HG03354 (cell line): ENCODE measurements around the gene IL11.
A peak's percentile ranks its signal among the peaks of the same experiment; 100 is the strongest.

ENCODE experiments used
- ATAC-seq: cut with Tn5 transposase; IDR thresholded peaks from one replicate; pipeline ENCODE4 v1.9.1; 2021; ENCODE audit warnings: mild to moderate bottlenecking; ENCODE audit not compliant: unreplicated experiment, poor library complexity, severe bottlenecking

The IL11 gene

DNA sequence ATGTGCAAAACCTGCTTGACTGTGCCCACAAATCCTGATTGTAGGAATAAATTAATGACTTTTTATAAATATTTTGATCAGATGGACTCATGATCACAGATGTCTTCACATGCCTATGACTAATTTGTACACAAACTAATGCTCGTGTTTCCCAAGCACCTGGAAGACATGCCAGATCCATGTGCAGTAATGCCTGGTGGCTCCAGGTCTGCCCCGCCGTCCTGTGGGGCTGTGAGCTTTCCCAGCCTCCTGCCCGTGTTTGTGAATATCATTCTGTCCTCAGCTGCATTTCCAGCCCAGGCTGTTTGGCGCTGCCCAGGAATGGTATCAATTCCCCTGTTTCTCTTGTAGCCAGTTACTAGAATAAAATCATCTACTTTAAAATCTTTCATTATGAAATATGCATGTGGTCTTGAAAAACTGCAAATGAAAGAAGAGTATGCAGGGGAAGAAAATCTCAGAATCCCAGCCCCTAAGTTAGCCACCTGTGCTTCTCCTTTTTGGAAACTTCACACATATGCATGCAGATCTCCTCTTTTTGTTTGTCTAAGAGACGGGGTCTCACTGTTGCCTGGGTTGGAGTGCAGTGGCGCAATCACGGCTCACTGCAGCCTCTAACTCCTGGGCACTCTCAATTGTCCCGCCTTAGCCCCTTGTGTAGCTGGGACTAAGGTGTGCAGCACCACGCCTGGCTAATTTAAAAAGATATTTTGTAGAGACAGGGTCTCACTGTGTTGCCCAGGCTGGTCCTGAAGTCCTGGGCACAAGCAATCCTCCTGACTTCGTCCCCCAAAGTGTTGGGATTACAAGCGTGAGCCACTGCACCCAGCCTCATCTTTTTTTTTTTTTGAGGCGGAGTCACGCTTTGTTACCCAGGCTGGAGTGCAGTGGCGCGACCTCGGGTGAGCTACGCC, 21.7 kb upstream of the IL11 start:
- no peak for ATAC-seq

DNA sequence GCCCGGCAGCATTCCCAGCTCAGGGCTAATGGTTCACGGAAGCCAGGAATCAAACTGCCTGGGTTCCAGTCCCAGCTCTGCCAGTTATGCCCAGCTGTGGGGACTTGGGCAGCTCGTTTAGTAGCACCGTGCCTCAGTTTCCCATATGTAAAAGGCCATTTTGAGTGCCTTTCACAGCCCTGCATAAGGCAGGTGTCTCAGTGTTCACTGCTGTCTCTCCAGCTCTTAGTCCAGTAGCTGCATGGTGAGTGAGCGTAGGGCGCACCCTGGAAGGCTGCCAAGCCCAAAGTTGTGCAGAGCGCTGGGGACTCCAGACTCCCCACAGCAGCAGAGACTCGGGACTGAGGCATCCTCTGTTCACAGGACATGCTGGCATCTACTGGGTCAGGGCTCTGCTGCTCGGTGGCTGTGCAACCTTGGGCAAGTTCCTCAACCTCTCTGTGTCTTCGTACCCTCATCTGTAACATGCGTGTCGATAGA, 21.0 kb upstream of the IL11 start:
- no peak for ATAC-seq

DNA sequence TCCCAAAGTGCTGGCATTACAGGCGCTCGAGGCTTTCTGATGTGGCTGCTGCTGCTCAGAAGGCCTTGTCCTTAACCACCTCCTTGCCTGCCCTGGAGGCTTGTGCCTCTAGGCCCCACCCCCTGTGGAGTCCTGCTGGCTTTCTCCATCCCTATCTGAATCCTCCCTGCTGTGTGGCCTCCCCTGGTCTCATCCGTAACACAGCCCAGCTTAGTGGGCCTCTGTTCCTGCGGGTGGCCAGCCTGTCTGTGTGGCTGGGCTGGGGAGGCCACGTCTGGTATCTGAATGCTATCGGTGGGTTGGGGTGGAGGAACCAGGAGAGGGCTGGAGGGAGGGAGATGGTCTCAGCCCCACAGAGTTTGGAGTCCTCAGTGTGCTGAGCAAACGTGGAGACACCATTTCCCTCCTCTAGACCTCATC, 20.2 kb upstream of the IL11 start:
- ATAC-seq: no peak

DNA sequence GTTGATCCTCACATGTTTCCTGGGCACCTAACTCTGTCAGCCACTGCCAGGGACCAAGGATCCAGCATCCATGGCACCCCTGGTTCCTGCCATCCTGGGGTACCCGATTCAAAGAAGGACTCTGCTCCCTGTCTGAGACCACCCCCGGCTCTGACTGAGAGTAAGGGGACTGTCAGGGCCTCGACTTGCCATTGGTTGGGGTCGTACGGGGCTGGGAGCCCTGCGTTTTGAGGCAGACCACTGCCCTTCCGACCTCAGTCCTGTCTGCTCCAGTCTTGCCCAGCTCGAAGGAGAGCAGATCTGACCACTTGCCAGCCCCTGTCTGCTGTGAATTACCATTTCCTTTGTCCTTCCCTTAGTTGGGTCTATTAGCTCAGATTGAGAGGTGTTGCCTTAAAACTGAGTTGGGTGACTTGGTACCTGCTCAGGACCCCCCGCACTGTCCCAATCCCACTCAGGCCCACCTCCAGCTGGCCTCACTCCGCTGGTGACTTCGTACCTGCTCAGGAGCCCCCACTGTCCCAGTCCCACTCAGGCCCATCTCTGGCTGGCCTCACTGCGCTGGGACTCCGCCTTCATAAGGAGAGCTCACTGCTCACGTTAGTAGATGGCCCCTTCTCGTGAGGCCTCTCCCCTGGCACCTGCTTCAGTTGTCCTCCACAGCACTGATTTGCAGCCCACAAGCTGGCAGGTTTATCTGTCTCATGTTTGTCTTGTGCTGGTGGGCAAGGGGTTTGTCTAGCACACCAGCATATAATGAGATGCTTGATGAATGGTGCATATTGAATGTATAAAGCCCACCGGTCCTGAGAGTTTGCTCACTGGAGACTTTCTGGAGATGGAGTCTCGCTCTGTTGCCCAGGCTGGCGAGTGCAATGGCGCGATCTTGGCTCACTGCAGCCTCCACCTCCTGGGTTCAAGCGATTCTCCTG, 19.4 kb upstream of the IL11 start:
- ATAC-seq: no peak

DNA sequence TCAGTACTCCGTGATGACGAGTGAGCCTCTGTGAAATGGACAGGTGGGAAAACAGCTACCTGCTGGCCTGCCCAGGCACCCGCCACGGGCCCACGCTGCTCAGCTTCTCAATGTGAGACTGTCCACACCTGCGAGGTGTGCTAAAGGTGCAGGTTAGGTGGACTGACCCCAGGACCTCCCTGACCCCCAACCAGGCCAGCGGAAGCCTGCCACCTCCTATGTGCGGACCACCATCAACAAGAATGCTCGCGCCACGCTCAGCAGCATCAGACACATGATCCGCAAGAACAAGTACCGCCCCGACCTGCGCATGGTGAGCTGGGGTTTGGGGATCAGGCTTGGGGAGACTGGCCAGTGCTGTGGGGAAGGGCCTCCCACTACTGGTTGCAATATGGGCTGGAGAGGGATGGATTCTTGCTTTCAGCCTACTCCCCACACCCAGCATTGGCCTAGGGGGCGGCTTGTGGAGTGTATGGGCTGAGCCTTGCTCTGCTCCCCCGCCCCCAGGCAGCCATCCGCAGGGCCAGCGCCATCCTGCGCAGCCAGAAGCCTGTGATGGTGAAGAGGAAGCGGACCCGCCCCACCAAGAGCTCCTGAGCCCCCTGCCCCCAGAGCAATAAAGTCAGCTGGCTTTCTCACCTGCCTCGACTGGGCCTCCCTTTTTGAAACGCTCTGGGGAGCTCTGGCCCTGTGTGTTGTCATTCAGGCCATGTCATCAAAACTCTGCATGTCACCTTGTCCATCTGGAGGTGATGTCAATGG, 17.7 kb upstream of the IL11 start:
- no peak for ATAC-seq

DNA sequence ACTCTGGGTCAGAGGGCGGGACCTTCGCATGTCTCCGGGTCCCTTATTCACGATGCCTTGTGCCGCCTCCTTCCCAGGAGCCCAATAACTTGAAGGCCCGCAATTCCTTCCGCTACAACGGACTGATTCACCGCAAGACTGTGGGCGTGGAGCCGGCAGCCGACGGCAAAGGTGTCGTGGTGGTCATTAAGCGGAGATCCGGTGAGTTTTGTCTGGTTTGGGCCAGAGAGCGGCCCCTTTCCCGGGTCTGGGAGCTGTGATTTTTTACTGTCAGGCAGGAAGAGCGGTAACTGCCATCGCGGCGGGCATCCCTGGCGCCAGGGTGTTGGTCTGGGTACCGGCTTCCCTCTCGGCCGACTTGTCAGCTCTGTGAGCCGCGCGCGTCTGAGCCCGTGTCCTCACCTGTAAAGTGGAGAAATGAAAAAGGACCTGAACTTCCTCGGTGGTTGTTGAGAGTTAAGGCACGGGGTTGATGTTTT, 16.3 kb upstream of the IL11 start:
- no peak for ATAC-seq

DNA sequence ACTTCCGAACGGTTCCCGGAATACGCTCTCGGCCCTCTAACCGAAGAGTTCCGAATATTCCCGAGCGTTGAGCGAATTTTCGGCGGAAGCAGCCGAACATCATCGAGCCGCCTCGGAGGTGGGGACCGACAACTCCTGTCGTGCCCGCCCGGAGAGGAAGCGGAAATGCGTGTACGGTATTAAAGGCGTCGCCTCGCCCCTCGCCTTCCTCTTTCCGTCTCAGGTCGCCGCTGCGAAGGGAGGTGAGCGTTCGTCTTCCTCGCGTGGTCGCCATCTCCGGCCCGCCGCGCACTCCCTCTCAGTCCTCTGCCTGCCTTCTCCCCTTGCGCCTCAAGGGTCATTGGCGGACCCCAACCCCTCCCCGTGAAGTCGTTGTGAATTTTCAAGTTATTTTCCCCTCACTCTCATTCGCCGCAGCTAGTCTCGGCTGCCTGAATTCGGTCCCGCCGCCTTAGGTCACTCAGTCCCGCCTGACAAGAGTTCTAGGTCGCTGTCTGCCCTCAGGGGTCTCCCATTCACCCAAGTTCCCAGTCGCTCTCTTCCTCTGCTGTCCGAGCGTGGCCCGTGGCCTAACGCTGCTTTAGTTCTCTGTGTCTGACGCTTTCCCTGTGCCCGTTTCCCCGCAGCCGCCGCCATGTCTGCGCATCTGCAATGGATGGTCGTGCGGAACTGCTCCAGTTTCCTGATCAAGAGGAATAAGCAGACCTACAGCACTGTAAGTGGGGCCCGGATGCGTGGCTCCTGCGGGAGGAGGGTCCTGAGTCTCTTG, 15.6 kb upstream of the IL11 start, which contains the start of gene RPL28:
Gene RPL28, plus strand, starts transcription at position 209 of the 769 bp plus-strand sequence. Its CDS starts 426 bp downstream, at position 635.
- peak; percentile 73 for ATAC-seq

DNA sequence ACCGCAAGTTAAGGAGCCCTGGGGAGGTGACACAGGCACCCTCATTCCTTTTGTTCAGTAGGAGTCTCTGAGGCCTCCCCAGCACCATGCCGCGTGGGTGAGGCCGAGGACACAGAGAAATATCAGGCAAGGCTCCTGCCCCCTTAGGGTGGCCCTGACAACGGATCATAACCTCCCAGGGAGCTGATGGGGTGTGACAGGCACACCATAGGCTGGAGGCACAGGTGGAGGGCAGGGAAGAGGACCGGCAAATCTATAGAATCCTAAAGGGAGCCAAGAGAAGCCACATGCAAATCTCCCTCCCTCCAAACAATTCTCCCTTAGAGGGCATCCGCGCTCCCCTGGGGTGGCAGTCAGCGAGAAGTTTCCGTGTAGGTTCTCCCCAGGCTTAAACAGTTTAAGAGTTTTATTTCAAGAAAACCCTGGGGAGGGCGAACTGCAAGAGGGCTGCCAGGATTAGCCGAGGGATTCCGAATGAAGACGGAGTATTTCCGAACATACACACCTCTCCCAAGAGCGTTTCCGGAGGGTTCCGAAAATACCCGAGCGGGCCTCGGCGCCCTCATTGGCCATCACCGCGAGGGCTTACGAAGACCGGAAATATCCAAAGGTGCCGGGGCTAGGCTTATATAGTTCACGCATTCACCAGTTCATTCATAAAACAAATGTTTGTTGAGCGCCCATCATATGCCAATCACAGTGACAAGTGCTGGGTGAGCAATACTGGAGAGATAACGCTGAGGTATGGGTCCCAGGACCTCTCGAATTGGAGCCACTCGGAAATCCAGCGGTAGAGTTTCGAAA, 14.9 kb upstream of the IL11 start:
- peak; percentile 71 for ATAC-seq

DNA sequence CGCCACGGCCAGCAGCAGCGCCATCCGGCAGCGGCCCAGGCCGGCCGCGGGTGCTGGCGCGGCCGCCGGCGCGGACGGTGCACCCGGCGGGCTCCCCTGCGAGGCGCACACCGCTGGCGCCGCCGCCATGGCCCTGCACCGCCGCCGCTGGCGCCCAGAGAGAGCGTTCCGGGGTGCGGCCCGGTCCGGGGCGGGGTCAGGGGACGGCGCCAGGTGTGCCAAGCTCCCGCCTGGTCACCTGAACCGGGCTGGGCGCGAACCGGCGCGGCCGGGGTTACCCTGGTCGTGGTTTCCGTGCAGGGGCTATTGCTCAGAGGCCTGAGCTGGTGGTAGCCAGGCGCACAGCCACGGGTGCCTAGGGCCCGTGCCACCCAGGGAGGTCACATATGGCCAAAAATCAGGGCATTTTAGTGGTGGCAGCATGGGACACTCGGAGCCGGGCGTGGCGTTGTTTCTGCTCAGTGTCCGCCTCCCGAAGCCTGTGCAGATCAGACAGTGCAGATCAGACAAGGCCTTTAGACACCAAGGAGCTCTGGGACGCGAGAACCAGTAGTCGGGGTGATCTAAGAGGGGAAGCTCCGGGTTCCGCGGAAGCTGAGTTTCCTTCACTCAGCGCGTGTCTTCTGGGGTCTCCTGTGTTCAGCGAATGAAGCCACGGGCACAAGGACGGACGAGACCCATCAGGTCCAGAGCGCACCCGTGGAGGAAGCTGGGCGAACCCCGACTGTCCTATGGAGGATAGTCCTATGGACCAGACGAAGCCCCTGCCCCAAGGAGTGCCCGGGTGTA, 14.1 kb upstream of the IL11 start, which contains the start of gene TMEM238:
Gene TMEM238, minus strand, starts transcription at position 162 of the 789 bp plus-strand sequence. Its CDS starts 33 bp downstream, at position 129.
- ATAC-seq: no peak

DNA sequence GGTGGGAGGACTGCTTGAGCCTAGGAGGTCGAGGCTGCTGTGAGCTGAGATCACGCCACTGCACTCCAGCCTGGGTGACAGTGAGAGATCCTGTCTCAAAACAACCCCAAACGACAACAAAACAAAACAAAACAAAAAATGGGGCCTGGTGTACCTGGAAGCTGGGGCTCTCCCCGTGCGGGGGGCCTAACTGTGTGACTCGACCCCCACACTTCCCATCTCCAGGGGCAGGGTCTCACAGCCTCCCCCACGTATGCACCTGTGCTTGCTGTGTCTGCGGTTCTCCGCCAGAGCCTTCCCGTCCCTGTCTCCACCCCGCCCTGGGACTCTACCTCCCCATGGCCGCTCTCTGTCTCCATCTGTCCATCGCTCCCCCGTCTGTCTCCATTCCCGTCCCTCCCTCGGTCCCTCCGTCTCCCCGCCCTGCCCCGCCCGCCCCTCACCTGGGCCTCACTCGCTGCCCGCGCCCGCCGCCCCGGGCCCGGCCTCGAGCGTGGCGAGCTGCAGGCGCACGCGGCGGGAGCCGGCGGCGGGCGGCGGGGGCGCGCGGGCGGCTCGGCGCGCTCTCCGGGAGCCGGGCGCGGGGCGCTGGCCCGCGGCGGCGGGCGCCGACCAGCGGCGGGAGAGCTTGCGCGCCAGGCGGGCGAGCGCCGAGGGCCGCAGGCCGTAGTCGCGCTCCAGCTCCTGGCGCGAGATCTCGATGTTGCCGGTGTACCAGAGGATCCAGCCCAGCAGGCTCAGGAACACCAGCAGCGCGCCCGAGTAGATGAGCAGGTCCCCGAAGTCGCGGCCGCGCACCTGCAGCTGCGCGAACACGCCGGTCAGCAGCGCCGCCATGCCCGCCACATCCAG, 13.2 kb upstream of the IL11 start:
- no peak for ATAC-seq

DNA sequence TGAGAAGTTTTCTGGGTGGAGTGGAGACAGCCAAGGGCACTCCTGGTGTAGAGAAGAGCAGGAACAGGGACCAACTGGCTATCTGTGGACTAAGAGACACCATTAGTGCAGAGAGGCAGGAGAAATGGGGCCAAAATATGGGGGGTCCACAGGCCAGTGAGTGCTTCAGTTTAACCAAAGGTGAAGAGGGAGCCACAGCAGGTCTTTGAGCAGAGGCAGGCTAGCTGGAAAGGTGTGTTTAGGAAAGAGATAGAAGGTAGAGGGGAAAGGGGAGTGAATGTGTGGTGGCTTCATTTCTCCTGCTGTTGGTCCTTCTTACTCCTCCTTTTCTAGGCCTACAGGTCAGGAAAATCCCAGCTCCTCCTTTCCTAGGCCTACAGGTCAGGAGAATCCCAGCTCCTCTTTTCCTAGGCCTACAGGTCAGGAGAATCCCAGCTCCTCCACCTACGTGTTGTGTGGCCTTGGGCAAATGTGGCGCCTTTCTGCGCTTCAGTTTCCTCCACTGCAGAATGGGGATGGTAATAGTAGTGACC, 12.3 kb upstream of the IL11 start:
- no peak for ATAC-seq

DNA sequence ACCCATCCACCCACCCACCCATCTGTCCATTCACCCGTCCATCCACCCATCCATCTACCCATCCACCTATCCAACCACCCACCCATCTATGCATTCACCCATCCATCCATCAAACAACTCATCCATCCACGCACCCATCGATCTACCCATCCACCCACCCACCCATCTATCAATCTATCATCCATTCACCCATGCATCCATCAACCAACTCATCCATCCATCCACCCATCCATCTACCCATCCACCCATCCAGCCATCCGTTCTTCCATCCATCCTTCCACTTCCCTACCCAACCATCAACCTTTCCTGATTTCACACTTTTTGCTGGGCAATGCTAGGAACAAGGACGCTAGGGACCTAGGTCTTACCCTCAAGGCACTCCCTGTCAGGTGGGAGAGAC, 11.8 kb upstream of the IL11 start:
- no peak for ATAC-seq

DNA sequence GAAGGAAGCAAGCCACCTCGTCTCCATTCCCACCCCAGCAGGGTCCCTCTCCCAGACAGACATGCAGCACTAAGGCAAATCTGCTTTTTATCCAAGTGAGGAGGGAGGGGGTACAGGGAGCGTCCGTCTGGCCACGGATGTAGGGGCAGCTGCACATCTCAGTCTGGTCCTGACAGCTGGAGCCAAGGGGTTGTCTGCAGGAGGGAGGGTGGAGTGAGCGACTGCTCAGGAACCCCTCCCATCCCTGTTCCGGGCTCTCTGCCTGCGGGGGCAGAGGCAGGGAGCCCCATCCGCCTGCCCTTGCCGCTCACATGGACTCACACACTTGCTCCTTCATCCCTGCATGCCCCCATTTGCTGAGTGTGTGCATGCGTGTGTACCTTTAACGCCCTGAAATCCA, 8.9 kb upstream of the IL11 start:
- no peak for ATAC-seq

DNA sequence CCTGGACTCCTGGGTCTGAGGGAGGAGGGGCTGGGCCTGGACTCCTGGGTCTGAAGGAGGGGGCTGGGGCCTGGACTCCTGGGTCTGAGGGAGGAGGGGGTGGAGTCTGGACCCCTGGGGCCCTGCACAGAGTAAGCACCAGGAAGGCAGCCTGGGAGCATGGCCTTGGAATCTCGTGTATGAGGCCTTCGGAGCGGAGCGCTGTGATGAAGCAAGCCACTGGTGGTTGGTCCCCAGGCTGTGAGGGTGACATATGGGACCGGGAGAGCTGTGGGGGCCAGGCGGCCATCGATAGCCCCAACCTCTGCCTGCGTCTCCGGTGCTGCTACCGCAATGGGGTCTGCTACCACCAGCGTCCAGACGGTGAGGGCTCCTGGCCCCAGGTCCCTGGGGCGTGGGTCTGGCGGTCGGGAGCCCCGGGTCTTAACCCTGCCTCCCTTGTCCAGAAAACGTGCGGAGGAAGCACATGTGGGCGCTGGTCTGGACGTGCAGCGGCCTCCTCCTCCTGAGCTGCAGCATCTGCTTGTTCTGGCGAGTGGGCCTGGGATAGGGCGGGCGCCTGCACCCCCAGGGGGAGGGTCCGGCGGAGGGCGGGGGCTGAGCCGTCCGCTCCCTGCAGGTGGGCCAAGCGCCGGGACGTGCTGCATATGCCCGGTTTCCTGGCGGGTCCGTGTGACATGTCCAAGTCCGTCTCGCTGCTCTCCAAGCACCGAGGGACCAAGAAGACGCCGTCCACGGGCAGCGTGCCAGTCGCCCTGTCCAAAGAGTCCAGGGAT, 7.3 kb upstream of the IL11 start:
- ATAC-seq: no peak

DNA sequence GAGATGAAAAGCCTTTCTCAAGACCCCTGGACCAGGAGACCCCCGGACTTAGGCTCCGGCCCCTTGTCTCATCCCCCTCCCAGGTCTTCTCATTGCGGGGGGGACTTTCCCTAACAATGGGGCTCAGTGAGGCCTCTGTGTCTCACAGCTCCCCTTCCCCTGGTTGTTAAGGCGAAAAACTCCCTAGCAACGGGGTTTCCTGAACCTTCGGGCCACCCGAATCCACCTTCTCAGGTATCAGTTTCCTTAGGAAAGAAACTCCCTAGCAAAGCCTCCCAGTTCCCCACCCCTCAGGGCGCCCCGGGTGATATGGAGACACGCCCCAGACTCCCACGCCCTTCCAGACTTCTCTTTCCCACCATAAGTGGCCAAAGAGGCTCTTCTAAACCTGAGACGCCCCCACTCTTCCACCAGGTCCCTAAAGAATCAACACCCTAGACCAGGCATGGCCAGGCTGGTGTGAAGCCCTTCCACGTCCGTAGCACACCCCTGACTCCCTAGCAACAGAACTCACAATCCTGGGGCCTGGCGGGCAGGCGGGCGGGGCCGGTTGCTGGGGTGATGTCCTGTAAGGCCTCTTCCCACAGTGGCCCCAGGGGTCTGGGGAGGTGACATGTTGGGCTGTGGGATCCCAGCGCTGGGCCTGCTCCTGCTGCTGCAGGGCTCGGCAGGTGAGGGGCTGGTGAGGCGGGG, 6.1 kb upstream of the IL11 start, which contains the start of gene TMEM190:
Gene TMEM190, plus strand, starts transcription at position 586 of the 693 bp plus-strand sequence. Its CDS starts 28 bp downstream, at position 614.
- no peak for ATAC-seq
